Central memory CD8-positive, alpha-beta T cell (primary cell): ENCODE results near the gene CRB3.

Source experiments
- ATAC-seq: fragments of 150-1000 bp; cut with Tn5 transposase; replicated peaks from 2 replicates; pipeline ENCODE4 v1.10.0; 2022; ENCODE audit warnings: mild to moderate bottlenecking, moderate FRiP score, moderate number of reproducible peaks; ENCODE audit not compliant: poor library complexity, severe bottlenecking; ENCODE audit errors: extremely low read depth
- DNase-seq, 2 donors: peaks; one replicate each; pipeline ENCODE4 v3.0.0; 2021; ENCODE audit warnings: low spot score in 2 of 2
- H3K27ac Mint-ChIP-seq: one replicate; pipeline ENCODE4 v1.8.0; 2022; ENCODE audit warnings: low read depth, mild to moderate bottlenecking, moderate library complexity, mixed read lengths
- H3K27me3 Mint-ChIP-seq: one replicate; pipeline ENCODE4 v1.8.0; 2022; ENCODE audit warnings: mixed read lengths
- H3K36me3 Mint-ChIP-seq: one replicate; pipeline ENCODE4 v1.8.0; 2022; ENCODE audit warnings: mild to moderate bottlenecking, moderate library complexity, mixed read lengths; ENCODE audit not compliant: insufficient read depth
- H3K4me1 Mint-ChIP-seq: one replicate; pipeline ENCODE4 v1.8.0; 2022; ENCODE audit warnings: mixed read lengths
- H3K4me3 Mint-ChIP-seq: one replicate; pipeline ENCODE4 v1.8.0; 2022; ENCODE audit warnings: mild to moderate bottlenecking, moderate library complexity, mixed read lengths
- H3K9me3 Mint-ChIP-seq: one replicate; pipeline ENCODE4 v1.8.0; 2022; ENCODE audit warnings: mixed read lengths

The CRB3 gene

DNA sequence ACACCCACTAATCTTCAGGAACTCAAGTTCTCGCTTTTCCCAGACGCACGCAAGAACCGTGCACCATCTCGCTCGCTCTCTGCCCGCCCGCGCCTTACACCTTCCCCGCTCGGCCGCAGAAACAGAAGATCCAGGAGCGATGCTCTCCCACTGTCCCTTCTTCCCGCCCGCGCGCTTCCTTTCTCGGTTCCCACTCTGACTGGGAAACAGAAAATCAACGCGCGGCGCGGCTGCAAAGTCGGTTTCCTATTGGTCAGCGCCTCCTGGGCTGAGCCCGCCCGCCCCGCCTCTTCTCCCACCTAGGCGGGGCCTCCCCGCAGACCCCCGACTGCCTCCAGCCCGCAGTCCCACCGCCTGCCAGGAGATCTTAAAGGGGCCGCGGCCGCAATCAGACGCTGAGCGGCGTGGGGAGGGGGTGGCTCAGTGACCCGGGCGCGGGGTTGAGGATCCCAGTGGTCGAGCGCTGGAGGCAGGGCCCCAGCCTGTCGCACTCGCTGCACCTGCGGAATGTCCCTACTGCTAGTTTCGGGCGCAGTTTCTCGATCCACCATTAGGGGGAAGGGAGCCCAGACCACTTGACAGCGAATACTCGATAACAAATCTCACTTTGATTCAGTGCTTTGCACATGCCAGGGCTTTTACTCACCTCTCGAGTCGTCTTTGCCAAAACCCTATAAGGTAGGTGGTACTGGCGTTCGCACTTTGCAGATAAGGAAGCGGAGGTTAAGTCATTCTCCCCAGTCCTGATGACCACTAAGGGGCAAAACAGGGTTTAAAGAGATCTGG lies 3.8 kb upstream of the CRB3 start:
- Mint-ChIP-seq H3K9me3 (no peaks in the 10 kb centered on the region), H3K27ac (peak overlapping the region; percentile 93), H3K4me3 (peak overlapping the region; percentile 94), H3K4me1 (peaks cover 32% of the 10 kb centered on the region), H3K27me3 (no peaks in the 10 kb centered on the region), H3K36me3 (peaks cover 15% of the 10 kb centered on the region)
- ATAC-seq (peak; percentile 84), DNase-seq (peak; percentile 91 to 96)

DNA sequence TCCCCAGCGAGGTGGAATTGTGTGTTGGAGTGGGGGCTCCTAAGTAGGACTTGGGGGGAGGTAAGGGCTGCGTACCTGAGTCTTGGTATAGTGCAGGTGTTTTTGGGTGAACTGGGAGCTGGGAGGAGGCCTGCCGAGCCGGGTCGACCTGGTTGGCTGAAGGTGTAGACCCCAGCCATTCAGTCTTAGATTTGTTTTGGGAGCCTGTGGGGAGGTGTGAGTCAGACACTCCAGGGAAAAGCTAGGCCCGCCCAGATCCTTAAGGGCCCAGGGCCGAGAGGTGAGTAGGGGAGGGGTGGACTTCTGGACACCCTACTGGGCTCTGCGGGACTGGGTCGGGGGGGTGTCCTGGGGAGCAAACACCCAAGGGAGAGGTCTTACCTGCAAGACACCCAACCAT lies 935 bp downstream of the CRB3 start:
- no peak for ATAC-seq
- Mint-ChIP-seq H3K9me3 (no peaks in the 10 kb centered on the region), H3K4me3 (no peak overlapping the region), H3K36me3 (peaks cover 26% of the 10 kb centered on the region), H3K27me3 (no peaks in the 10 kb centered on the region), H3K27ac (peak overlapping the region; percentile 74), H3K4me1 (peaks cover 25% of the 10 kb centered on the region)
- DNase-seq: no peak

DNA sequence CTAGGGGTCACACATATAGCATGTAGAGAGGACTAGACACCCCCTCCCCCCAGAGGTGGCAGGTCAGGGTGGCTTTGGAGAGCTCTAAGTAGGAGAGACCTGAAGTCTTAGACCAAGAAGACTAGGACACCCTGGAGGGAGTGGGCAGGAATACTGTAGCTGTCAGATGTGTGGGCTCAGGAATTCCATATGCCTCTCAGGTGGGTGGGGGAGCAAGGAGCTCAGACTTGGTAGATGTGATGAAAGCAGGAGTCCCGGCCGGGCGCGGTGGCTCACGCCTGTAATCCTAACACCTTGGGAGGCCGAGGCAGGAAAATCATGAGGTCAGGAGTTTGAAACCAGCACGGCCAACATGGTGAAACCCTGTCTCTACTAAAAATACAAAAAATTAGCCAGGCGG lies 1.6 kb downstream of the CRB3 start:
- peak overlapping the region; percentile 74 for H3K27ac Mint-ChIP-seq
- DNase-seq (no peak), ATAC-seq (no peak)
- H3K4me3 Mint-ChIP-seq: no peak overlapping the region
- H3K36me3 Mint-ChIP-seq: peaks cover 25% of the 10 kb centered on the region
- no peaks in the 10 kb centered on the region for H3K27me3 Mint-ChIP-seq
- H3K9me3 Mint-ChIP-seq: no peaks in the 10 kb centered on the region
- H3K4me1 Mint-ChIP-seq: peaks cover 19% of the 10 kb centered on the region

DNA sequence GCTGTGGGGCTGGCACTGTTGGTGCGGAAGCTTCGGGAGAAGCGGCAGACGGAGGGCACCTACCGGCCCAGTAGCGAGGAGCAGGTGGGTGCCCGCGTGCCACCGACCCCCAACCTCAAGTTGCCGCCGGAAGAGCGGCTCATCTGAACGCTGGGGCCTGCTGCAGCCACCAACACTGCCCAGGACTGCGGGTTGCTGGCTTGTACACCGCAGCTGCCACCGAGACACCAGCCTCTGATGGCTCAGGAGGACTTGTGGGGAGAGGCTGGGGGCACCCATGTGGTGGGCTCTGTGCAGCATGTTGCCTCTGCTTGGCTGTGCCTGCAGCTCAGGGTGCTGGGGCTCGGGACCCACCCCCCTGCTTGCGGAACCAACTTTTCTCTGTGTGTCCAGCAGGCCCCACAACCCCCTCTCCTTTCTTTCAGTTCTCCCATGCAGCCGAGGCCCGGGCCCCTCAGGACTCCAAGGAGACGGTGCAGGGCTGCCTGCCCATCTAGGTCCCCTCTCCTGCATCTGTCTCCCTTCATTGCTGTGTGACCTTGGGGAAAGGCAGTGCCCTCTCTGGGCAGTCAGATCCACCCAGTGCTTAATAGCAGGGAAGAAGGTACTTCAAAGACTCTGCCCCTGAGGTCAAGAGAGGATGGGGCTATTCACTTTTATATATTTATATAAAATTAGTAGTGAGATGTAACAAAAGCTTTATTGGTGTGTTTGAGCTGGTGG lies 2.6 kb downstream of the CRB3 start:
- no peaks in the 10 kb centered on the region for H3K27me3 Mint-ChIP-seq
- H3K27ac Mint-ChIP-seq: no peak overlapping the region
- no peaks in the 10 kb centered on the region for H3K9me3 Mint-ChIP-seq
- peaks cover 30% of the 10 kb centered on the region for H3K36me3 Mint-ChIP-seq
- H3K4me1 Mint-ChIP-seq: peaks cover 18% of the 10 kb centered on the region
- H3K4me3 Mint-ChIP-seq: no peak overlapping the region
- ATAC-seq: no peak
- no peak for DNase-seq

- H3K4me3 Mint-ChIP-seq: no peak overlapping the region
- no peaks in the 10 kb centered on the region for H3K27me3 Mint-ChIP-seq
- H3K4me1 Mint-ChIP-seq: peaks cover 14% of the 10 kb centered on the region
- no peaks in the 10 kb centered on the region for H3K9me3 Mint-ChIP-seq
- H3K36me3 Mint-ChIP-seq: peaks cover 31% of the 10 kb centered on the region
- no peak for DNase-seq
- ATAC-seq: no peak
- H3K27ac Mint-ChIP-seq: peak overlapping the region; percentile 85
Observed at GRCh38 chr19:6467384-6467783, 3.3 kb downstream of the CRB3 start.

DNA sequence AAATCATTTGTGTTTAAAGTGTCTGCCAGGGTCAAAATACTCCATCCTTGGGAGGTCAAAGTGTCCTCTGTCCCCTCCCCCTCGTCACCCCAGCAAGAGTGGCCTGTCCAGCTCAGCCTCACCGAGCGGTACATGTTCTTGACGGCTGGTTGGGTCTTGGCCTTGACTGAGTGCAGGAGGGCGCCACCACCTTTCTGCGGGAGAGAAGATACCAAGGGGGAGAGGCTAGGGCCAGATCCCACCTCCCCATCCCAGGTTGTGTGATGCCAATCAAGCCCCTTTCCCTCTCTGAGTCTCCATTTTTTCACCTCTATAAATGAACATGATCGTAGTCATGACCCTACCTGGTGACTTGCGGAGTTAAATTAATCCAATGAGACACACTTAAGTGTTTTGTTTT lies 6.1 kb downstream of the CRB3 start:
- H3K27ac Mint-ChIP-seq: no peak overlapping the region
- H3K27me3 Mint-ChIP-seq: no peaks in the 10 kb centered on the region
- H3K4me1 Mint-ChIP-seq: peaks cover 8% of the 10 kb centered on the region
- H3K9me3 Mint-ChIP-seq: no peaks in the 10 kb centered on the region
- DNase-seq: no peak
- H3K4me3 Mint-ChIP-seq: no peak overlapping the region
- ATAC-seq: no peak
- peaks cover 41% of the 10 kb centered on the region for H3K36me3 Mint-ChIP-seq

GRCh38 chr19:6471076-6471475 lies 7.0 kb downstream of the CRB3 start:
- Mint-ChIP-seq H3K4me1 (peaks cover 6% of the 10 kb centered on the region), H3K36me3 (peaks cover 45% of the 10 kb centered on the region), H3K27ac (no peak overlapping the region), H3K9me3 (no peaks in the 10 kb centered on the region), H3K4me3 (no peak overlapping the region), H3K27me3 (no peaks in the 10 kb centered on the region)
- DNase-seq (no peak), ATAC-seq (no peak)

DNA sequence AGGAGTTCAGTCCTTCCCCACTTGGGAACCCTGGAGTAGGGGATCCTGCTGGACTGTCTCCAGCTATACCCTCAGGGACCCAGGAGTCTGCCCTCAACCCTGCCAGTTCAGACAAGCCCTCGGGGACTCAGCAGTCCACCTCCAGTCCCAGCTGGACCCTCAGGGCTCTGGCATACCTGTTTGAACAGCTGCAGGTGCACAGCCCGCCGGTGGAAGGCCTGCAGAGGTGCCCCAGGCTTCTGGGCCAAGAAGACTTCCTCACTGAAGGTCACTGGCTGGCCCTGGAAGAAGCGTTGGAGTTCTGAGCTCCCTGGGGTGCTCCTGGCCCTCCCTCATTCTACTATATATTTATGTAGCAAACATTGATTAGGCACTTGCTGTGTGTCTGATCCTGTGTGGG lies 8.6 kb downstream of the CRB3 start:
- H3K36me3 Mint-ChIP-seq: peaks cover 48% of the 10 kb centered on the region
- no peak overlapping the region for H3K27ac Mint-ChIP-seq
- ATAC-seq (no peak), DNase-seq (no peak)
- no peak overlapping the region for H3K4me3 Mint-ChIP-seq
- H3K9me3 Mint-ChIP-seq: no peaks in the 10 kb centered on the region
- H3K4me1 Mint-ChIP-seq: peaks cover 4% of the 10 kb centered on the region
- no peaks in the 10 kb centered on the region for H3K27me3 Mint-ChIP-seq

GRCh38 chr19:6473647-6474046 lies 9.6 kb downstream of the CRB3 start:
- ATAC-seq (no peak), DNase-seq (no peak)
- H3K4me3 Mint-ChIP-seq: no peak overlapping the region
- H3K27ac Mint-ChIP-seq: peak overlapping the region; percentile 75
- no peaks in the 10 kb centered on the region for H3K27me3 Mint-ChIP-seq
- H3K4me1 Mint-ChIP-seq: no peaks in the 10 kb centered on the region
- no peaks in the 10 kb centered on the region for H3K9me3 Mint-ChIP-seq
- peaks cover 51% of the 10 kb centered on the region for H3K36me3 Mint-ChIP-seq

GRCh38 chr19:6475321-6476108 lies 11.4 kb downstream of the CRB3 start:
- Mint-ChIP-seq H3K36me3 (peaks cover 45% of the 10 kb centered on the region), H3K9me3 (no peaks in the 10 kb centered on the region), H3K4me1 (peaks cover 8% of the 10 kb centered on the region), H3K27ac (no peak overlapping the region), H3K4me3 (no peak overlapping the region), H3K27me3 (no peaks in the 10 kb centered on the region)
- no peak for ATAC-seq
- no peak for DNase-seq

DNA sequence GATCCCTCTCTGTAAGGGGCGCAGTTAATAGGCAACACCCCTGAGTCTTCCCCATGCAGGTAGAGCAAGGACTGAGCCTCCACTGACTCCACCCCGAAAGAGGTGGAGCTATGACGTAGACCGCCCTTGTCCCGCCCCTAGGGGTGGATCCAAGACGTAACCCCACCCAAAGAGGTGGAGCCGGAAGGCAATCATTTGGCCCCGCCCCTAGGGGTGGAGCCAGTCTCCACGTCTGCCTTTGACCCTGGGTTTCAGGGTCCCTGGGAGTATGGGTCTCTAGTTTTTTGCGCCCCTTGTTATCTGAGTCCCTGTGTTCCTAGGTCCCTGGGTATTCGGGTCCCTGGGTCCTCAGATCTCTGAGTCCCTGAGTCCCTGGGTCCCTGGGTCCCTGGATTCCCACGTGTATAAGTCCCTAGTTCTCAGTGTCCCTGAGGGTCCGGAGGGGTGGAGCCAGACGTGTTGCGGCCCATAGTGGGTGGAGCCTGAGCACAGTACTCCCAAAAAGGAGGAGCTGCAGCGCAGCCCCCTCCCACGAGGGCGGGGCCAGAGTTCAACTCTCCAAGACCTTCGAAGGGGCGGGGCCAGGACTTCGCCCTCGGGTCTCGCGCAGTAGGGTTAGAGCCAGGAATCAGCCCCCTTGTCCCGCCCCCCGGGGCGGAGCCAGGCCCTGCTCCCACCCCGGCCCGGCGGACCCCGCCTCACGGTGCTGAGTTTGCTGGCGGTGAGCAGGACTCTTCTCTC lies 12.3 kb downstream of the CRB3 start:
- ATAC-seq (peak; percentile 64), DNase-seq (peak; percentile 64 to 66)
- H3K27me3 Mint-ChIP-seq: no peaks in the 10 kb centered on the region
- H3K27ac Mint-ChIP-seq: no peak overlapping the region
- H3K9me3 Mint-ChIP-seq: no peaks in the 10 kb centered on the region
- no peak overlapping the region for H3K4me3 Mint-ChIP-seq
- H3K4me1 Mint-ChIP-seq: peaks cover 15% of the 10 kb centered on the region
- peaks cover 39% of the 10 kb centered on the region for H3K36me3 Mint-ChIP-seq

- no peak for ATAC-seq
Observed at GRCh38 chr19:6476896-6477431, 12.9 kb downstream of the CRB3 start.

More at GRCh38 chr19:6476896-6477431, 12.9 kb downstream of the CRB3 start:
- no peak for DNase-seq
- no peaks in the 10 kb centered on the region for H3K9me3 Mint-ChIP-seq
- H3K4me1 Mint-ChIP-seq: peaks cover 22% of the 10 kb centered on the region
- H3K27me3 Mint-ChIP-seq: no peaks in the 10 kb centered on the region
- peaks cover 44% of the 10 kb centered on the region for H3K36me3 Mint-ChIP-seq
- no peak overlapping the region for H3K4me3 Mint-ChIP-seq
- H3K27ac Mint-ChIP-seq: no peak overlapping the region
